ENCODE results near the gene FAM177B. TPM values are rescaled to one million over a fixed set of nuclear protein-coding genes. Genes with fewer than 3 reads are reported as not detected.
"Not testable (repeated sequence)": the region's sequence is repeated elsewhere in the genome, so short reads cannot be mapped to it uniquely, and the experiment has no call there.

FAM177B gene
- total and polyA plus RNA-seq, 2 donors: 0.42 to 1.8 TPM

DNA sequence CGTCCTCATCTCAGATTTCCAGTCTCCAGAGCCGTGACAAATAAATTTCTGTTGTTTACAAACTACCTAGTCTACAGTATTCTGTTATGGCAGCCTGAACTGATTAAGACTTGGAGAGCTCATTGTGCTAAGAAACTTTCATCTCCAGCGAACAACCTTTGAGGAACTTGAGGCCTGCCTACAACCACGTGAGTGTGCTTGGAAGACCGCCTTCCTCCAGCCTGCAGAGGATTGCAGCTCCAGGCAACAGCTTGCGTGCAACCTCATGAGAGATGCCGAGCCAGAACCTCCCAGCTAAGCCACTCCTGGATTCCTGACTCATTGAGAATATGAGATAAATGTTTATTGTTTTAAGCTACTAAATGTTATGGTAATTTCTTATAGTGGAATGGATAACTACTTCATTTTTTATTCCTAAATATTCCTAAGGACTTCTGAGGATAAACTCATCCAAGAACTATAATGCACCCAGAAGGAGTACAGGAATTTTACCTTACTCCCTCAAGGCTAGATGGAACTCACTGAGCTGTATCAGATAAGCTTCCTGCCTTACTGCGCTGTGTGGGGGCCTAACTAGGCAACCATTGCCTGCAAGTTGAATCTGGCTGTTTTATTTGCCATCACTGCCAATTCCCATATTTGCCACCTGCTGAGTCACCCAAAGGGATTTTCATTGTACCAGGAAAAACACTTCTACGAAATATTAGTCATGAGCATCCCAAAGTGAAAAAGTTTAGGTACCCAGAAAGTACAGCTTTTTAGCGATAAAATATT is 17.6 kb downstream of the FAM177B start:
- DNase-seq (ENCODE audit: low read depth in 6 of 9, low spot score in 9 of 9): no peak
- 85% methylated on average over 10 of the region's 10 CpGs for WGBS
- Histone ChIP-seq H3K27ac (ENCODE audit: low read depth in 1 of 2, low read length in 1 of 2) (no peak overlapping the region), H3K4me1 (ENCODE audit: control insufficient read depth in 2 of 2, insufficient read depth in 2 of 2, low read length in 2 of 2) (no peaks in the 10 kb centered on the region), H3K27me3 (ENCODE audit: control insufficient read depth in 2 of 2, insufficient read depth in 1 of 2, low read length in 1 of 2) (no peaks in the 10 kb centered on the region), H3K4me3 (ENCODE audit: low read length in 2 of 2) (no peak overlapping the region), H3K9me3 (ENCODE audit: control insufficient read depth in 2 of 2, insufficient read depth in 1 of 2, low read length in 1 of 2) (no peaks in the 10 kb centered on the region), H3K36me3 (ENCODE audit: control insufficient read depth in 2 of 2, insufficient read depth in 2 of 2, low read length in 1 of 2) (no peaks in the 10 kb centered on the region)

DNA sequence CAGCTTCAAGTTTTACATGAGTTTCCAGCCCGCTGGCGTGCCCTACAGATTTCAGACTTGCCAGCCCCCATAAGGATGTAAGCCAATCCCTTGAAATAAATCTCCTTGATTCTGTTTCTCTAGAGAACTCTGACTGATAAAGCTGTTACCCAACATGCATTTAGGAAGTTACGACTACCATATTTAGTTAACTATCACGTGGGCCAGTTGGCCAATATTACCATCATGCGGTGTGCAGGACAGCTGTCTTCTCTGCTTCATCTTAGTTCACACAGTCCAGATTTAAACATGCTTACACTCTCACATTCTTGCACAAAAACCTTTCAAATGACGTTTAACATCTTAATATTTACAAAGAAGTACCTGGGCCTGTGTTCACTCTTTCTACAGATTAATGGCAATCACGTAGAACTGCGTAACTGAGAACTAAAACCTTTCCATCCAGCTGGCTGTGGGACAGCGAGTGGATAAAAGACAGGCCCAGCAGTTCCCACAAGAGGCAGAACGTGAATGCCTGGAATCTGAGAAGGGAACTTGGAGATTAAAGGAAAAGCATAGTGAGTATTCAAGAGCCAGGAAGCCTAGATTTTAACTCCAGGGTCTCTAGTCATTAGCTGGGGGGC is 20.8 kb downstream of the FAM177B start:
- 95% methylated on average over 10 of the region's 10 CpGs for WGBS
- H3K36me3 ChIP-seq (ENCODE audit: control insufficient read depth in 2 of 2, insufficient read depth in 2 of 2, low read length in 1 of 2): no peaks in the 10 kb centered on the region
- no peaks in the 10 kb centered on the region for H3K4me1 ChIP-seq (ENCODE audit: control insufficient read depth in 2 of 2, insufficient read depth in 2 of 2, low read length in 2 of 2)
- no peaks in the 10 kb centered on the region for H3K27me3 ChIP-seq (ENCODE audit: control insufficient read depth in 2 of 2, insufficient read depth in 1 of 2, low read length in 1 of 2)
- no peaks in the 10 kb centered on the region for H3K9me3 ChIP-seq (ENCODE audit: control insufficient read depth in 2 of 2, insufficient read depth in 1 of 2, low read length in 1 of 2)
- H3K27ac ChIP-seq (ENCODE audit: low read depth in 1 of 2, low read length in 1 of 2): no peak overlapping the region
- H3K4me3 ChIP-seq (ENCODE audit: low read length in 2 of 2): no peak overlapping the region
- no peak for DNase-seq (ENCODE audit: low read depth in 6 of 9, low spot score in 9 of 9)

DNA sequence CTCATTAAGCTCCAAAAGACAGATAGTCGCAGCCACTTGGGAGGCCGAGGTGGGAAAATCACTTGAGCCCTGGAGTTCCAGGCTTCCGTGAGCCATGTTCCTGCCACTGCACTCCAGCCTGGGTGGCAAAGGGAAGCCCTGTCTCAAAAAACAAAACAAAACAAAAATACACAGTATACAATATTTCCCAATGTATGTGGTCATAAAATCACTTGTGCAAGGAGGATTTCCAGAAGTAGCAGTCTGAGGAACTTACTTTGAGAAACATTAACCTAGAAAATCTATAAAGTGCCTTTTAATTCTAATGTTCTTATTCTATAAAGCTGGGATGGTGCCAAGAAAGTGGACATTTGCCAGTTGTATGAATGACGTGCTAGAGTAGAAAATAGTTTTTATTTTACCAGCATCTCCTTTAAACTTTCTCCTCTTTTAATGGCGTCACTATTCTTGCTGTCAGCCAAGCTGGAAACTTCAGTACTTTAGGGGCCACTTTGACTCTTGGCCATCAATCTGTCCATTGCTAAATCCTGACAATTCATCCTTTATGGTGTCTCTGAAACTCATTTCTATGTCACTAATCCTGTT is 22.5 kb downstream of the FAM177B start:
- 97% methylated on average over 5 of the region's 5 CpGs for WGBS
- DNase-seq (ENCODE audit: low read depth in 6 of 9, low spot score in 9 of 9): no peak
- Histone ChIP-seq H3K4me3 (ENCODE audit: low read length in 2 of 2) (no peak overlapping the region), H3K36me3 (ENCODE audit: control insufficient read depth in 2 of 2, insufficient read depth in 2 of 2, low read length in 1 of 2) (no peaks in the 10 kb centered on the region), H3K27ac (ENCODE audit: low read depth in 1 of 2, low read length in 1 of 2) (no peak overlapping the region), H3K27me3 (ENCODE audit: control insufficient read depth in 2 of 2, insufficient read depth in 1 of 2, low read length in 1 of 2) (no peaks in the 10 kb centered on the region), H3K4me1 (ENCODE audit: control insufficient read depth in 2 of 2, insufficient read depth in 2 of 2, low read length in 2 of 2) (no peaks in the 10 kb centered on the region), H3K9me3 (ENCODE audit: control insufficient read depth in 2 of 2, insufficient read depth in 1 of 2, low read length in 1 of 2) (no peaks in the 10 kb centered on the region)

DNA sequence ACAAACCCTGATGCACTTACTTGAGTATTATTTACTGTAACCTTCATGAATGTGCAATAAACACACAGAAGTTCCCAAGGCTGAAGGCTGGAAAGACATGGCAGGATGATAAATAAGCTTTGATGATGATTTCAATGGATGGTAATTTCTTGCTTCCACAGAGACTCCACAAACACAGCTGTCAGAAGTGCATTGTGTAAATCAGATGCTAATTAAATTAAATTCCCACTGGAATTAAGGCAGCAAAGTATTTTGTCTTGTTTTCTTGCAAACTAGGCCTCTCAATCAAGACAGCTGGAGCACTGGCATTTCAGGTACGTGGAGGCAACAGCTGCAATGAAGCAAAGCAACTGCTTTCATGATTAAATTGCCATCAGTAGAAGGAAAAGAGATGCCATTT is 24.1 kb downstream of the FAM177B start:
- H3K27me3 ChIP-seq (ENCODE audit: control insufficient read depth in 2 of 2, insufficient read depth in 1 of 2, low read length in 1 of 2): no peaks in the 10 kb centered on the region
- no peaks in the 10 kb centered on the region for H3K4me1 ChIP-seq (ENCODE audit: control insufficient read depth in 2 of 2, insufficient read depth in 2 of 2, low read length in 2 of 2)
- no peaks in the 10 kb centered on the region for H3K9me3 ChIP-seq (ENCODE audit: control insufficient read depth in 2 of 2, insufficient read depth in 1 of 2, low read length in 1 of 2)
- H3K4me3 ChIP-seq (ENCODE audit: low read length in 2 of 2): no peak overlapping the region
- H3K36me3 ChIP-seq (ENCODE audit: control insufficient read depth in 2 of 2, insufficient read depth in 2 of 2, low read length in 1 of 2): no peaks in the 10 kb centered on the region
- no peak for DNase-seq (ENCODE audit: low read depth in 6 of 9, low spot score in 9 of 9)
- 90% methylated on average over 1 of the region's 1 CpG for WGBS
- no peak overlapping the region for H3K27ac ChIP-seq (ENCODE audit: low read depth in 1 of 2, low read length in 1 of 2)

DNA sequence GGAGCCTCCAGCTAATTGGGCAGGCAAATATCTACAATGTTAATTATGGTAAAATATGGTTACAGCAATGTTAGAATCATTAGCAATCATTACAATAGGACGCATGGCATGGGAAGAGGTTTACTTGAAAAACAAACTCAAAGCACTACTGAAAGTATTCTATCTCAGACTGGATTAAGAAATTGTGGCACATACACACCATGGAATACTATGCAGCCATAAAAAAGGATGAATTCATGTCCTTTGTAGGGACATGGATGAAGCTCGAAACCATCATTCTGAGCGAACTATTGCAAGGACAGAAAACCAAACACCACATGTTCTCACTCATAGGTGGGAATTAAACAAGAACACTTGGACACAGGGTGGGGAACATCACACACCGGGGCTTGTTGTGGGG is 25.2 kb downstream of the FAM177B start:
- 96% methylated on average over 4 of the region's 4 CpGs for WGBS
- H3K36me3 ChIP-seq (ENCODE audit: control insufficient read depth in 2 of 2, insufficient read depth in 2 of 2, low read length in 1 of 2); H3K27ac ChIP-seq (ENCODE audit: low read depth in 1 of 2, low read length in 1 of 2); H3K27me3 ChIP-seq (ENCODE audit: control insufficient read depth in 2 of 2, insufficient read depth in 1 of 2, low read length in 1 of 2); H3K4me1 ChIP-seq (ENCODE audit: control insufficient read depth in 2 of 2, insufficient read depth in 2 of 2, low read length in 2 of 2); H3K4me3 ChIP-seq (ENCODE audit: low read length in 2 of 2); H3K9me3 ChIP-seq (ENCODE audit: control insufficient read depth in 2 of 2, insufficient read depth in 1 of 2, low read length in 1 of 2); DNase-seq (ENCODE audit: low read depth in 6 of 9, low spot score in 9 of 9): not testable (repeated sequence)

DNA sequence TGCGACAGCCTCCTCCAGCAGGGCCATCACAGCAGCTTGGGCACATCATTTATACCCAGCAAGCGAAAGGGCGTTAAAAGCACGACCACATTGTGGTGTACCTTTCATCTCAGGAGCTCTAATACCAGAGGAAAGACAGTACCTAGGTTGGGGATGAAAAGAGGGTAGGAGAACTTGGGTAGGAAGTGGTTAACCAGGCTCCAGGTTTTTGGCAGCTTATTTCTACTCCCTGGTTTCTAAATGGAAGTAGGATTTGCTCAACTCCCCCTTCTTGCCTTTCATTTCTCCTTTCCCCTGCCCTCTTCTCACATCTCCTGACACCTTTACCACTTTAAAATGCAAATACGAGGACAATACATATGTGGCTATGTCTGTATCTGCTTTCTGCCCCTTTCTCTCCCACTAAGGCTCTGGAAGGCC is 30.2 kb downstream of the FAM177B start:
- H3K27ac ChIP-seq (ENCODE audit: low read depth in 1 of 2, low read length in 1 of 2): no peak overlapping the region

DNA sequence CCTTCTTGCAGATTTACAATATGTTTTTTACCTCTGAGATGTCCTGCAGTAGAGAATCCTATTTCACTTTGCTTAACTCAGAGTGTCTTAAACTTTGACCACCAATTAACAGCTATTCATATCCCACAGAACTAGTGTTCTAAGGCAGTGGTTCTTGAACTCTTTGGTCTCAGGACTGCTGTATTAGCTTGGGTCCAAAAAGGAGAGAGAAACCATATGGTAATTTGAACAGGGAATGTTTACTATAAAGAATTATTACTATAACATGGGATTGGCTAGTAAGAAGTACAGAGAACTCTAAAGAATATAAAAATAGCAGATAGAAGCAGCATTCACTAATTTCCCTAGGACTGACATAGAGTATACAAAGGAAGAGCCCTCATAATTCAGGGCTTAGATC is 31.6 kb downstream of the FAM177B start:
- H3K4me3 ChIP-seq (ENCODE audit: low read length in 2 of 2): no peak overlapping the region

More for the DNA sequence above, 30.2 kb downstream of the FAM177B start:
- DNase-seq (ENCODE audit: low read depth in 6 of 9, low spot score in 9 of 9): peak in 1 of 9 donors; percentile 28
- peaks cover 0 to 9% of the 10 kb centered on the region in 2 donors for H3K4me1 ChIP-seq (ENCODE audit: control insufficient read depth in 2 of 2, insufficient read depth in 2 of 2, low read length in 2 of 2)
- H3K27me3 ChIP-seq (ENCODE audit: control insufficient read depth in 2 of 2, insufficient read depth in 1 of 2, low read length in 1 of 2): no peaks in the 10 kb centered on the region
- H3K36me3 ChIP-seq (ENCODE audit: control insufficient read depth in 2 of 2, insufficient read depth in 2 of 2, low read length in 1 of 2): no peaks in the 10 kb centered on the region
- WGBS: 9% methylated on average over 5 of the region's 5 CpGs
- peaks cover 0 to 4% of the 10 kb centered on the region in 2 donors for H3K9me3 ChIP-seq (ENCODE audit: control insufficient read depth in 2 of 2, insufficient read depth in 1 of 2, low read length in 1 of 2)
- H3K4me3 ChIP-seq (ENCODE audit: low read length in 2 of 2): no peak overlapping the region

DNA sequence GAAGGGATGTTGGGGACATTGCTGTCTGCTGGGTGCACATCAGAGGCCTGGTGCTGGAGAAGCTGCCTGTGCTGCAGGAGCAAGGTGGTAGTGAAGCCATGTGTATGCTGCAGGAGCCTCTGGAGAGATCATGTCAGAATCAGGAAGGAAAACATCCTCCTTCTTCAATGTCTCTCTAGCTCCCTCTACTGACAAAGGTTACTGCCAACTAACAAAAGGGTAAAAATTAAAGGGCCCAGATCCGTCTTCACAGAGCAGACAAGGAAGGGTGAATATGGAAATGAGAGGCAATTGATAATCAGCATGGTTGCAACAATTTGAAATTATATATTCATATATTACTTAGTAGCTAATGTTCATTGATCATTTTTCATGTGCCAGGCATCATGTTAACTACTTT is 32.2 kb downstream of the FAM177B start:
- Histone ChIP-seq H3K4me1 (ENCODE audit: control insufficient read depth in 2 of 2, insufficient read depth in 2 of 2, low read length in 2 of 2) (peaks cover 0 to 20% of the 10 kb centered on the region in 2 donors), H3K4me3 (ENCODE audit: low read length in 2 of 2) (no peak overlapping the region), H3K27me3 (ENCODE audit: control insufficient read depth in 2 of 2, insufficient read depth in 1 of 2, low read length in 1 of 2) (no peaks in the 10 kb centered on the region), H3K36me3 (ENCODE audit: control insufficient read depth in 2 of 2, insufficient read depth in 2 of 2, low read length in 1 of 2) (no peaks in the 10 kb centered on the region), H3K9me3 (ENCODE audit: control insufficient read depth in 2 of 2, insufficient read depth in 1 of 2, low read length in 1 of 2) (peaks cover 0 to 4% of the 10 kb centered on the region in 2 donors), H3K27ac (ENCODE audit: low read depth in 1 of 2, low read length in 1 of 2) (no peak overlapping the region)
- DNase-seq (ENCODE audit: low read depth in 6 of 9, low spot score in 9 of 9): no peak
- 97% methylated on average over 1 of the region's 1 CpG for WGBS

More for the DNA sequence above, 31.6 kb downstream of the FAM177B start:
- H3K9me3 ChIP-seq (ENCODE audit: control insufficient read depth in 2 of 2, insufficient read depth in 1 of 2, low read length in 1 of 2): peaks cover 0 to 4% of the 10 kb centered on the region in 2 donors
- H3K27me3 ChIP-seq (ENCODE audit: control insufficient read depth in 2 of 2, insufficient read depth in 1 of 2, low read length in 1 of 2): no peaks in the 10 kb centered on the region
- H3K36me3 ChIP-seq (ENCODE audit: control insufficient read depth in 2 of 2, insufficient read depth in 2 of 2, low read length in 1 of 2): no peaks in the 10 kb centered on the region
- DNase-seq (ENCODE audit: low read depth in 6 of 9, low spot score in 9 of 9): no peak
- H3K4me1 ChIP-seq (ENCODE audit: control insufficient read depth in 2 of 2, insufficient read depth in 2 of 2, low read length in 2 of 2): peaks cover 0 to 20% of the 10 kb centered on the region in 2 donors
- no peak overlapping the region for H3K27ac ChIP-seq (ENCODE audit: low read depth in 1 of 2, low read length in 1 of 2)

DNA sequence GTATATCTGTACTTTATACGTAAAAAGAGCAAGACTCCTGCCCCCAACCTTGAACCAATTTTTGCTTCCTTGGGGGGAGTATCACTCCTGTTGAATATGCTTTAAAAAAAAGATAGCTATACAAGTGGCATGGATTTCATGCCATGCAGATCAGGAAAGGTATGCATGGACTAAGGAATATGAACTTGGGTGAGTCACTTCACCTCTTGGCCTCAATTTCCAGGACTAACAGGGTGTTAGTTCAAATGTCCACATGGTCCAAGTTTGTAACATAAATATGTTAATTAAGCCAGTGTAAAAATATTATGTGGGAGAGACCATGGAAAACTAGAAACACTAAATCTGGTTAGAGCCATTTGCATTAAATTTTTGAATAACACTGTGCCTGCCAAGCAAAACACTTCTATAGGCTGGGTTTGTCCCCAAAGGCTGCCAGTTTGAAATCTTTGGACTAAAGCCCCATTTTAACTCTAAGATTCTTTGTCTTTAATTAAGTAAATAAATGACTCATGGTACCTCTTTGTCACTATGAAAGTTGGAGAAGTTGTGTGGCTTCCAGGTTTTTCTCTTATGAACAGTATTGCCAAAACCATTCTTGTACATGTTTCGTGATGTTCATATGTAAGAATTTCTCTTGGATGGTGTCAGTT is 33.1 kb downstream of the FAM177B start:
- H3K4me3 ChIP-seq (ENCODE audit: low read length in 2 of 2): no peak overlapping the region
- no peak for DNase-seq (ENCODE audit: low read depth in 6 of 9, low spot score in 9 of 9)
- WGBS: 98% methylated on average over 2 of the region's 2 CpGs
- peaks cover 0 to 20% of the 10 kb centered on the region in 2 donors for H3K4me1 ChIP-seq (ENCODE audit: control insufficient read depth in 2 of 2, insufficient read depth in 2 of 2, low read length in 2 of 2)
- no peaks in the 10 kb centered on the region for H3K36me3 ChIP-seq (ENCODE audit: control insufficient read depth in 2 of 2, insufficient read depth in 2 of 2, low read length in 1 of 2)
- peaks cover 0 to 4% of the 10 kb centered on the region in 2 donors for H3K9me3 ChIP-seq (ENCODE audit: control insufficient read depth in 2 of 2, insufficient read depth in 1 of 2, low read length in 1 of 2)
- no peaks in the 10 kb centered on the region for H3K27me3 ChIP-seq (ENCODE audit: control insufficient read depth in 2 of 2, insufficient read depth in 1 of 2, low read length in 1 of 2)
- H3K27ac ChIP-seq (ENCODE audit: low read depth in 1 of 2, low read length in 1 of 2): no peak overlapping the region
